C4-2B (cell line): Measurements from ENCODE around the gene MAGI2.

Experiments used
- ZFX ChIP-seq: fragments of 450-650 bp; IDR thresholded peaks from 2 replicates; pipeline ENCODE4 v1.6.1; 2017
- TF ChIP-seq, protein P1 (sequence below): fragments of 450-650 bp; conservative IDR thresholded peaks from 2 replicates; pipeline ENCODE4 v1.5.1; 2017; ENCODE audit warnings: mild to moderate bottlenecking

DNA sequence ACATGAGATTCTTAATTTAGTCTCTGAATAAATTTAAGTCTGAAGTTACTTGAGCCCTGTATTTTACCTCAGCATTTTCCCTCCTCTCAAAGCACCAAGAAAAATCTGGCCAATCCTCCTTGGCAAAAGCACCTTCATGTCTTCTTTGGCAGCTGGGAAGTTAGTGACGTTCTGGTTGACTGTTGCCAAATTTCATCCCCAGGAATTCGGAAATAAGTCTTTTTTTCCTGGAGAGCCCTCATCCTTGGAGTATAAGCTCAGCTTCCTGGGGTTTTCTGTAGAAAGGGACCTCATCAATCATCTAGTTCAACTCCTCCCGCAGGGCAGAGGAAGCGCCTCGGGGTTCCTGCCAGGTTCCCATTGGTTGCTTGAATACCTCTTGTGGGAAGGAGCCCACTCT, 1277.3 kb downstream of the MAGI2 start:
- TF ChIP-seq, protein P1, sequence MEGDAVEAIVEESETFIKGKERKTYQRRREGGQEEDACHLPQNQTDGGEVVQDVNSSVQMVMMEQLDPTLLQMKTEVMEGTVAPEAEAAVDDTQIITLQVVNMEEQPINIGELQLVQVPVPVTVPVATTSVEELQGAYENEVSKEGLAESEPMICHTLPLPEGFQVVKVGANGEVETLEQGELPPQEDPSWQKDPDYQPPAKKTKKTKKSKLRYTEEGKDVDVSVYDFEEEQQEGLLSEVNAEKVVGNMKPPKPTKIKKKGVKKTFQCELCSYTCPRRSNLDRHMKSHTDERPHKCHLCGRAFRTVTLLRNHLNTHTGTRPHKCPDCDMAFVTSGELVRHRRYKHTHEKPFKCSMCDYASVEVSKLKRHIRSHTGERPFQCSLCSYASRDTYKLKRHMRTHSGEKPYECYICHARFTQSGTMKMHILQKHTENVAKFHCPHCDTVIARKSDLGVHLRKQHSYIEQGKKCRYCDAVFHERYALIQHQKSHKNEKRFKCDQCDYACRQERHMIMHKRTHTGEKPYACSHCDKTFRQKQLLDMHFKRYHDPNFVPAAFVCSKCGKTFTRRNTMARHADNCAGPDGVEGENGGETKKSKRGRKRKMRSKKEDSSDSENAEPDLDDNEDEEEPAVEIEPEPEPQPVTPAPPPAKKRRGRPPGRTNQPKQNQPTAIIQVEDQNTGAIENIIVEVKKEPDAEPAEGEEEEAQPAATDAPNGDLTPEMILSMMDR = no peak
- TF ChIP-seq ZFX = no peak
